Measurements from ENCODE around the gene TSSC4. TPM values are rescaled to one million over a fixed set of nuclear protein-coding genes. Genes with fewer than 3 reads are reported as not detected.

The TSSC4 gene
- total RNA-seq, 1 experiment from 2014 or later, result 35.6 TPM

DNA sequence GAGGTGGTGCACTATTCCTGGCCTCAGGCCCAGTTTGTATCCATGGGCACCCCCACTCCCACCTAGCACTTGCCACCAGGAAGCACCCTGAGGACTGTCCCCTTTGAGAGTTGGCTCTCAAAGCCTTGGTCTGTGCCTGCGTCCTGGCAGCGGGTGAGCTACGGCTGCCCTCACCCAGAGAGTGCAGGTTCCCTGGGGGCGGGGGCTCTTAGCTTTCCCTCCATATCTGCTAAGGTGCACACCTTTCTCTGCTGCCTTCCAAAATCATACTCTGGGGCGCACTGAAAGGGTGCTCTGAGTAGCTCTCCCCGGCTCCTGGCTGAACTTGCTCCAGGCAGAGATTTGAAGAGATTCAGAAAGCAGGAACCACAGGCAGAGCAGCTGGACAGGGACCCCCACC is 51.4 kb downstream of the TSSC4 start:
- intact Hi-C loops (cut with micrococcal nuclease; ENCODE audit: unreplicated experiment), result no loop called here
- Histone ChIP-seq H3K9me3 (ENCODE audit: insufficient read depth, low read depth) (no peaks in the 10 kb centered on the region), H2AFZ (no peak overlapping the region), H3K4me3 (no peak overlapping the region), H3K27me3 (ENCODE audit: insufficient read depth, low read depth) (peaks cover 69% of the 10 kb centered on the region), H4K20me1 (ENCODE audit: insufficient read depth) (no peaks in the 10 kb centered on the region), H3K79me2 (ENCODE audit: low read depth) (no peaks in the 10 kb centered on the region), H3K36me3 (ENCODE audit: low read depth) (no peaks in the 10 kb centered on the region), H3K4me1 (replicated peaks; ENCODE audit: insufficient read depth) (no peaks in the 10 kb centered on the region), H3F3A (ENCODE audit: insufficient read depth, low read depth) (no peaks in the 10 kb centered on the region), H3K4me2 (no peak overlapping the region), H3K27ac (no peak overlapping the region), H3K9me2 (ENCODE audit: insufficient read depth) (no peaks in the 10 kb centered on the region)
- no peak for DNase-seq
- CTCF ChIA-PET, result no interaction called here
- POLR2A ChIA-PET (ENCODE audit: unreplicated experiment), result no interaction called here
- TF ChIP-seq CTCF (conservative IDR thresholded peaks at IDR 0.05) (no peak), EZH2 (IDR thresholded peaks at IDR 0.05; ENCODE audit: low read depth) (no peak)
- no TSS peak for BruUV-seq (replicated peaks)

- BruUV-seq (replicated peaks), result no TSS peak
- CTCF ChIA-PET, result no interaction called here
- POLR2A ChIA-PET (ENCODE audit: unreplicated experiment), result no interaction called here
These were observed 51.9 kb downstream of the TSSC4 start for GRCh38 chr11:2452321-2453012.

GRCh38 chr11:2453436-2453835 is 52.9 kb downstream of the TSSC4 start:
- Histone ChIP-seq H3K36me3 (ENCODE audit: low read depth) (no peaks in the 10 kb centered on the region), H3K4me3 (no peak overlapping the region), H4K20me1 (ENCODE audit: insufficient read depth) (no peaks in the 10 kb centered on the region), H3F3A (ENCODE audit: insufficient read depth, low read depth) (no peaks in the 10 kb centered on the region), H3K27me3 (ENCODE audit: insufficient read depth, low read depth) (peaks cover 63% of the 10 kb centered on the region), H3K4me2 (no peak overlapping the region), H2AFZ (no peak overlapping the region), H3K9me2 (ENCODE audit: insufficient read depth) (no peaks in the 10 kb centered on the region), H3K4me1 (replicated peaks; ENCODE audit: insufficient read depth) (no peaks in the 10 kb centered on the region), H3K9me3 (ENCODE audit: insufficient read depth, low read depth) (no peaks in the 10 kb centered on the region), H3K27ac (no peak overlapping the region), H3K79me2 (ENCODE audit: low read depth) (no peaks in the 10 kb centered on the region)
- BruUV-seq (replicated peaks), result no TSS peak
- intact Hi-C loops (cut with micrococcal nuclease; ENCODE audit: unreplicated experiment), result no loop called here
- POLR2A ChIA-PET (ENCODE audit: unreplicated experiment), result no interaction called here
- TF ChIP-seq CTCF (conservative IDR thresholded peaks at IDR 0.05), result no peak
- no peak for TF ChIP-seq EZH2 (IDR thresholded peaks at IDR 0.05; ENCODE audit: low read depth)
- CTCF ChIA-PET, result no interaction called here
- DNase-seq, result no peak

More at GRCh38 chr11:2452321-2453012, 51.9 kb downstream of the TSSC4 start:
- intact Hi-C loops (cut with micrococcal nuclease; ENCODE audit: unreplicated experiment), result no loop called here
- no peak overlapping the region for H2AFZ ChIP-seq
- H3K79me2 ChIP-seq (ENCODE audit: low read depth), result no peaks in the 10 kb centered on the region
- no peak overlapping the region for H3K4me3 ChIP-seq
- no peaks in the 10 kb centered on the region for H3K9me2 ChIP-seq (ENCODE audit: insufficient read depth)
- H3K9me3 ChIP-seq (ENCODE audit: insufficient read depth, low read depth), result no peaks in the 10 kb centered on the region
- no peaks in the 10 kb centered on the region for H3K4me1 ChIP-seq (replicated peaks; ENCODE audit: insufficient read depth)
- no peaks in the 10 kb centered on the region for H3F3A ChIP-seq (ENCODE audit: insufficient read depth, low read depth)
- no peaks in the 10 kb centered on the region for H4K20me1 ChIP-seq (ENCODE audit: insufficient read depth)
- no peaks in the 10 kb centered on the region for H3K36me3 ChIP-seq (ENCODE audit: low read depth)
- no peak overlapping the region for H3K27ac ChIP-seq
- no peak overlapping the region for H3K4me2 ChIP-seq
- TF ChIP-seq EZH2 (IDR thresholded peaks at IDR 0.05; ENCODE audit: low read depth), result no peak
- TF ChIP-seq CTCF (conservative IDR thresholded peaks at IDR 0.05), result no peak
- peaks cover 64% of the 10 kb centered on the region for H3K27me3 ChIP-seq (ENCODE audit: insufficient read depth, low read depth)
- no peak for DNase-seq

Other genes with a start within 250 kb of the TSSC4 start
- not detected in 2 replicates for gene INS, start 239.5 kb upstream of the TSSC4 start, total RNA-seq (2021)
- gene TH, start 228.9 kb upstream of the TSSC4 start, total RNA-seq (2021), result 2.2 and 2.5 TPM in 2 replicates
- gene ASCL2, start 130.2 kb upstream of the TSSC4 start, total RNA-seq (2021), result not detected in 2 replicates
- not detected in 2 replicates for gene C11orf21, start 98.8 kb upstream of the TSSC4 start, total RNA-seq (2021)
- not detected in 2 replicates for gene TSPAN32, start 98.7 kb upstream of the TSSC4 start, total RNA-seq (2021)
- gene CD81, start 23.4 kb upstream of the TSSC4 start, total RNA-seq (2021), result 180 and 231 TPM in 2 replicates
- gene TRPM5, start 43.8 kb downstream of the TSSC4 start, total RNA-seq (2021), result not detected in 2 replicates
- gene KCNQ1, start 44.3 kb downstream of the TSSC4 start, total RNA-seq (2021), result 0.55 TPM in 1 of 2 replicates, not detected in the other

Data from PC-9 (cell line).